ENCODE data around the gene QTRT2.
A peak's percentile ranks its signal among the peaks of the same experiment; 100 is the strongest.

Gene QTRT2

DNA sequence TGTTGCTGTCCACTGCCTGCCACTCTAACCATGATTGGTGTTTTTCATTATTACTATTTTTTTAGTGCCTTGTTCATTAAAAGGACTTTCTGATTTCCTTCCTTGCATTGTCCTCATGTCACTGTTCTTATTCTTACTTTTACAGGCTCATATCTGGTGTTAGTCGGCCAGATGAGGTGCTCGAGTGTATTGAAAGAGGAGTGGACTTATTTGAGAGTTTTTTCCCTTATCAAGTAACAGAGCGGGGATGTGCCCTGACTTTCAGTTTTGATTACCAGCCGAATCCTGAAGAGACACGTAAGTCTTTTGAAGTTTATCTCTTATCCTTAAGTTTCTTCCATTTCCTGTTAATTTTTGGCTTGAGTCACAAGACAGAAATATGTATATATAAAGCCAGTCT is 23.2 kb downstream of the QTRT2 start:
- DNase-seq, result no peak

DNA sequence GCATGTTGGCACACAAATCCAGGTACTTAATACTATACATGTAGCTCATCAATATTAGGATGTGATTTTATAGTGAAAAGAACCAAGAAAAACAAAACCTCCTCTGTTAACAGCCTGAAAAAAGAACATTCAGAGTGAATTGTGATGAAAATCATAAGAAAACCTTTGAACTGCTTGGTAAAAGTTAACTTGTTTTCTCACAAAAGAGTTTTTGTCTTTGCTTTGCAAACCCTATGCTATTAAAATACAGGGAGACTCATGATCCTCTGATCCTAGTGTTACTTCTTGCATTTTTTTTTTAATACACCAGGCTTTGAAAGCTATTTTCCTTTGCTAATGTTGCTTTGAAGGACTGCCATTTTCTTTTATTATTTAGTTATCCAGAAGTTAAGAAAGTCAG is 23.7 kb downstream of the QTRT2 start:
- no peak for DNase-seq

- DNase-seq, result no peak
Observed at GRCh38 chr3:114081037-114081436, 24.5 kb downstream of the QTRT2 start.

DNA sequence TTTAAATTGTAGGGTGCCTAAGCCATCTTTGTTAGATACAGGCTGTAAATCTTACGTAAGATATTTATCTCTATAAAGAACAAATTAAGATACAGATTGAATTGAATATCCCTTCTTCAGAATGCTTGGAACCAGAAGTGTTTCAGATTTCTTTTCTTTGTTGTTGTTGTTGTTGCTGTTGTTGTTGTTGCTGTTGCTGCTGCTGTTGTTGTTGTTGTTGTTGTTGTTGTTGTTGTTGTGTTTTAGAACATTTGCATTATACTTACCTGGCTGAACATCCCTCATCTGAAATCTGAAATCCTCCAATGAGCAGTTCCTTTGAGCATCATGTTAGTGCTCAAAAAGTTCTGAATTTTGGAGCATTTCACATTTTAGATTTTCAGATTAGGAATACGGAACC is 26.6 kb downstream of the QTRT2 start:
- no peak for DNase-seq

DNA sequence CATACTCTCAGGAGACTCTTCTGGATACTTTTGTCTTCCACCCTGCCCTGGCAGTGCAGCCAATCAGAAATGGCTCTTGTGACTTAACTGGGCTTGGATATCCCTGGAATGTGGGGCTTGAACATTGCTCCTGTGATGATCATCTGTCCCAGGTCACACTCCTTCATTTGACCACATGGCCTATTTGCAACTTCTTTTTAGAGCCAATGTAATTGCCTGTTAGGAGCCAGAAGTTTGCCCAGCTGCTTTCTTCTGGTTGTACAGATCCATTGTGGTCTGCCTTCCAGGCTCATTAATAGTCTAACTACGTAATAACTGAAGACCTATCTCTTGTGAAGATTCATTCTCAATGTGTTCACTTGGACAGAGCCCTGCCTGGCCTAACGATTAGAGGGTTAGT is 29.8 kb downstream of the QTRT2 start:
- DNase-seq, result no peak

DNA sequence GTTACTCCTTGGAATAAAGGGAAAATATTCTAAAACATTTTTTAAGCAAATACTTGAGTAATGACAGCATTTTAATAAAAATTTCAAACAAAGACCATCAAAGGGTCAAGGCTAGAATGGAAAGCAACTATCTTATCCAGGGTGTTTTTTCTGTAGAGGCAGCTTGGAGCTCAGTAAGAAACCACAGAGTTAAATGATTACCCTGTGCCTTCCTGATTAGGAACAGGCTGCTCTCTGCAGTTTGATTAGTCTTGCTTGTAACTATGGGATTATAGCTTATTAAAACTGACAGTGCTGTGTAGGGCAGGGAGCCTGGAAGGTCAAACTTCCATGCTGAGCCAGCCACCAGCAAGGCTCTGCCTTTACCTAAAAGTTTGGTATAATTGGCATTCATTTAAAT is 33.1 kb downstream of the QTRT2 start:
- DNase-seq, result no peak

GRCh38 chr3:114092151-114093015 is 35.8 kb downstream of the QTRT2 start:
- no peak for DNase-seq

DNA sequence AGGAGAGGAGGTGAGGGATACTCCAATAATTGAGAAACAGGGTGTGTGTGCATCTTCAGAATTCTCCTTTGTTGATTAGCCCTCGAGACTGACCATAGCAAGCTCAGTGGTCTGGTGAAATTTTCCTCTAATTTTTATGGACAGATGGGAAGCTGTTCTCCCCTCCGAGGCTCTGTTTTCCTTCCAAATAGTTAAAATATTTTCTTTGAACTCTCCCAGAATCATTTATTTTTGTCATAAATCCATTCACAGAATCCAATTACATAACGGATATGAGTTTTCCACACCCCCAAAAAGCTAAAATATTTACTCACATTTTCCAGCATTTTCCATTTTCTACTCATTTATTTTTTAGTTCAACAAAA is 36.5 kb downstream of the QTRT2 start:
- DNase-seq, result no peak

DNA sequence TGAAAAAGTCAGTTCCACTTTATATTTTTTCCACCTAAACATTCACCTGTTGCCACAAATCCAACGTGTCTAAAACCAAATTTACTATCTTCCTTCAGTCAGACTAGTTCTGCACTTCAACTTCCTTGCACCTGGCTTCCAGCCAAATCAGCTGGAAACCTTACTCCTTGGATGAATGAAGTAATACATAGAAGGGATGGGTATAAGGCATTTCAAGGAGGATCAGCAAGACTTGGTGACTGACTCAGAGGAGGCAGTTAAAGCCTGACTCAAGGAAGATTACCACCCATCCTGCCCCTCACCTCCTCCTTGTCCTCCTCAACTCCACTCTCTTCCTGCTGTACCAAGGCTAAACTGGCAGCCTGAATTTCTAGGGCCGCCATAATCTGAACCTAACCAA is 37.1 kb downstream of the QTRT2 start:
- peak; percentile 28 for DNase-seq

DNA sequence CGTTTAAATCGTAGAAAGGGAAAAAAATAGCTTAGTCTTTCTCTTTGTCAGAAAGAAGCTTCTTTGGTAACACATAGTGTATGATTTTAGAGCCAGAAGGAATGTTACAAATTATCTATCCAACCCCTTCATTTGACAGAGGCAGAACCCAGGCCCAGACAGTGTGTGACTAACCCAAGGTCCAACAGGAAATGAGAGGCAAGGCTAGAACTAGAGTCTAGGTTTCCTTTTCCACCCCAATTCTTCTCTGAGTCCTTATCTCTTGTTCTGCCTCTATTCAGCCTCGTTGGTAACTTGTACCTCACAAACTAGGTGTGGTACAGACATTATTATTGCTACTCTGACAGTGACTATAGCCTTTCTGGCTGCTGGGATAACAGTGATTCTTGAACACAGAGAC is 39.3 kb downstream of the QTRT2 start:
- DNase-seq, result no peak

DNA sequence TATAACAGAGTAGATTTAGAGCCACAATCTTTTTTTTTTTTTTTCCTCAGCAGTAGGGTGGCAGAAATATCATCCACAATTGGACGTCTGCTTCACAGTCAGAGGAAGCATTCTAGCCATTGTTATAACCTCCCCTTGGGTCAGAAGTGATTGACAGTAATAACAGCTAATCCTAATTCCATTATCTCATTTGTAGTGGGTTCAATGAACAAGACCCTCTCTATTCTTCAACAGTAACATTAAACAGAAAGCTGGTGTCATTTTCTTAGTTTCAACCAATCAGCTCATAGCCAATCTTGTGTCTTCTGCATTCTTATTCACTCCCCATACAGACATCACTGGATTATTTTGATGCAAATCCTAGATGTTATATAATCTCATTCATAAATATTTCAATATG is 44.6 kb downstream of the QTRT2 start:
- no peak for DNase-seq

DNA sequence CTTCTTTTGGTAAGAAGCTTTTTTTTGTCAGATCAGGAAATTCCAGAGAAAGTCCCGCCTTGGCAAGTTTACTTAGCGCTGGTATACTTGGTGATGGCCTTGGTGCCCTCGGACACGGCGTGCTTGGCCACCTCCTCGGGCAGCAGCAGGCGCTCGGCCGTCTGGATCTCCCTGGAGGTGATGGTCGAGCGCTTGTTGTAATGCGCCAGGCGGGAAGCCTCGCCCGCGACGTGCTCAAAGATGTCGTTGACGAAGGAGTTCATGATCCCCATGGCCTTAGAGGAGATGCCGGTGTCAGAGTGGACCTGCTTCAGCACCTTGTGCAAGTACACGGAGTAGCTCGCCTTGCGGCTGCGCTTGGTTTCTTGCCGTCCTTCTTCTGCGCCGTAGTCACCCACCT is 46.6 kb downstream of the QTRT2 start:
- DNase-seq, result no peak

DNA sequence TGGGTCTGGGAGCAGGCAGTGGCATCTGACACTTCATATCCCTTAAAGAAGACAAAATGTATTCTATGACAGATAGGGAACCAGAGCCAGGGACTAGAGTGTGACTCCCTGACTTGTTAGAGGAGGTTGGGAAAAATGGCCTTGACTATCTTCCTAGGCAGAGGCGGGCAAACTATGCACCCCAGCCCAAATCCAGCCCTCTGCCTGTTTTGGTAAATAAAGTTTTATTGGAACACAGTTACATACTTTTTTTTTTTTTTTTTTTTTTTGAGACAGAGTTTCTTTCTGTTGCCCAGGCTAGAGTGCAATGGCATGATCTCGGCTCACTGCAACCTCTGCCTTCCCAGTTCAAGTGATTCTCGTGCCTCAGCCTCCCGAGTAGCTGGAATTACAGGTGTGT is 47.3 kb downstream of the QTRT2 start:
- DNase-seq, result no peak

DNA sequence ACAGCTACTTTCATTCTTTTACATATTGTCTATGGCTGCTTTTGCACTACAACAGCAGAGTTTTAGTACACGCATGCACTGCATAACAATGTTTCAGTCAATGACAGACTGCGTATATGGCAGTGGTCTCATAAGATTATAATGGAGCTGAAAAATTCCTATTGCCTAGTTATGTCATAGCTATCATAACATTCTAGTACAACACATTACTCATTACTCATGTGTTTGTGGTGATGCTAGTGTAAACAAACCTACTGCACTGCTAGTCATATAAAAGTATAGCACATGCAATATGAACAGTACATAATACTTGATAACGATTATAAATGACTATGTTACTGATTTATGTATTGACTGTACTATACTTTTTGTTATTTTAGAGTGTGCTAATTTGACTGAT is 47.9 kb downstream of the QTRT2 start:
- DNase-seq, result no peak

- DNase-seq, result no peak
Observed at GRCh38 chr3:114108137-114108536, 51.6 kb downstream of the QTRT2 start.

DNA sequence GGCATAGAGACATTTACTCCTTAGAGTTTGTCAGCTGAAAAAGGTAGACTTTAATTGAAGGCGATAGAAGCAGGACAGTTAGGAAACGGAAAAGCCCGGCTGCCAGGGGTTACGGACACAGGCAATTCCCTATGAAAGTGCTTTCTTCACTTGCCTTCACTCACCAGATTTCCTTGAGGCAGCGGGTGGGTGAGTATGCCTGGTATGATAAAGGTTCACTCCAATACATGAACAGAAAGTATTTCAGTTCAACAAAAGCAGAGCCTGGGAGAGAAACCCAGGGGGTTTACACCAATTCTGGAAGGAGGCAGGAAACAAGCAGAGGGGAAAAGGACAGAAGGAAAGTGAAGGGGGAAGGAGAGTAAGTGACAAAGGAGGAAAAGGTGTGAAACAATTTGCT is 53.9 kb downstream of the QTRT2 start:
- no peak for DNase-seq

DNA sequence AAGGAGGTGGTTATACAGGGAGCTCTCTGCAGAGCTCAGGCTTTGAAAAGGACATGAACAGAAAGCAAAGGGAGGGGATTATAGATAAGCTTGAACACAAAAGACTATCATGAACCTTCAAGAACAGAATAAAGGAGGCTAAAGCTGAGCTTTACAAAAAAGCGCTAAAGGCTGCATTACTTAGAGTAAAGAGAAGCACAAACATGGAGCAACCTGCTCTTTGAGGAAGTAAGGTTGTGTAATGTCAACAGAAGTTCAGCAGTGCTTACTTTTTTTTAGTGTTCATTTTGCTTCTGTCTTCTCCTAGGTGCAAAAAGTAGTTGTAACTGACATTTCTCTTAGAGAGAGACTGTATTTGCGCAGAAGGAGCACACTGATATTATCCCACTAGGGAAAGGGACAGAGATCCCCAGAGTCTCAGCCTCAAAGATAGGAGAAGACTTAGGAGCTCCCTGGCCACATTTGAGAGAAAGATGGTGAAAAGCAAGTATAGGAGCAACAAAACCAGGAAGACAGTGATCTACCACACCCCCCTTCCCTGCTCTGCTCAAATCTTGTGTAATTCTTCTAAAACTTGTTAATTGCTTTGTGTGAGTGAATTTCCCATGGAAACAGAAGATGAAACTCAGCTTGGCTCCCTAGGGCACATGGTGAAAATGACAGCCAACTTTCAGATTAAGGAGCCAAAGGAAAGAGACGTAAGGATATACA is 54.7 kb downstream of the QTRT2 start:
- DNase-seq, result no peak

DNA sequence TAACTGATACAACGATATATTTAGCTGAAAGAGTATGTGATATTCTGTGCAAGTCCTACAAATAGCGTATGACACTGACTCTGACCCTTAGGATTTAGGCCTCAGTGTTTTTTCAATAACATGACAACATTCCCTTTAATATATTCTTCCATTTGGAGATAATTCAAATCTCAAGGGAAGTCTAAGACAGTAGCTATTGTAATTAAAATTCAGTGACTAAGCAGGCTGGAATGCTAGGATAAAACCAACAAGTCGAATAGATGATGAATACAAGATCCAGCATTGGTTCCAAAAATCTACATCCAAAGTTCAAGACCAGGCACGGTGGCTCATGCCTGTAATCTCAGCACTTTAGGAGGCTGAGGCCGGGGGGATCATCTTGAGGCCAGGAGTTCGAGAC is 56.2 kb downstream of the QTRT2 start:
- no peak for DNase-seq

DNA sequence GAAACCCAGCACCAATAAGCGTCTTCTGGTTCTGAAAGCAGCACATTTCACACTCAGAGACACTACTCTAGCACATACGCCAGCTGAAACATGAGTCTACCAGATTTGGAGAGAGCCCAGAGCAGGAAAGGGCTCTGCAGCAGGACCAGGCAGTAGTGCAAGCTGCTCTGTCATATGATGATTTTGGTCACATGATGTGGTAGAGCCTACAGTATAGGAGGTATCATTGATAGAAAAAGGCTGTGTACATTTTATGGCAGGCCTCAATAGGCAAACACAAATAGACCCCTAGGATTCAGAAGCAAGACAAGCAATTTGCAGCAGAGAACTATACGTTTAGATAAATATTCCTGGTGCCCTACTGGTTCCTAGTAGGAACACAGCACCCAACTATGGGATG is 58.2 kb downstream of the QTRT2 start:
- no peak for DNase-seq

DNA sequence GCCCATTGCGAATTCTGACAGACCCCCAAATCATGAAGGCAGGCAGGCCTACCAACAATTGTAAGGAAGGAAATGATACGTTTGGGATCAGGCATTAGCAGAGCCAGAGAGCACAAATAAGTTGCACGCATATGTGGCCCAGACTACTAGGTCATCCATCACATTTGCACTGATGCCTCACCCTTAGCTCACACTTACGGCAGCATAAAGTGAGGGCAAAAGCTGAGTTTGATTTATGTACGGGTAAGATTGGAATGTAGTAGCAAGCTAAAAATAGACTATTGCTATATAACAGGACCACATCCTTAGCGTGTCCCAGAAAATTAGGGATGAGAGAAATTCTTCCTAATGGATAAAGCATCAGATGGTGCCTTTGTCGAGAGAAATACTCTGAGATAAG is 58.6 kb downstream of the QTRT2 start:
- DNase-seq, result no peak

DNA sequence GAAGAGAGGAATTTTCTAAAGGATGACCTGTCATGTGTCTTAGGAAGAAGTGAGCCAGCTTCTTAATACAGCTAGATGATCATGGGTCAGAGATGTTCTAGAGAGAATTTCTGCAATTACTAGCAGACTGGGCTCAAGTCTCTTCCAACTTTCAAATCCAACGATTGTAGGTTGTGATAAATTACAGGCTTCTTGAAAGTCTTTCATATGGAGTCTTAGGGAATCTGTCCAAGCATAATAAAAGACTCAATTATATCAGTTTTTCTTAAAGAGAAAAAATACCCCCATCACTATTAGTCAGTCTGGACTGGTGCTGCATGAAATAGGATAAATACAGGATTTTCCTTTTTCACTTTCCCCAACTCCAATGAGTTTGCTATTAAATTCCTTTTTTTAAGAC is 63.2 kb downstream of the QTRT2 start:
- no peak for DNase-seq

DNA sequence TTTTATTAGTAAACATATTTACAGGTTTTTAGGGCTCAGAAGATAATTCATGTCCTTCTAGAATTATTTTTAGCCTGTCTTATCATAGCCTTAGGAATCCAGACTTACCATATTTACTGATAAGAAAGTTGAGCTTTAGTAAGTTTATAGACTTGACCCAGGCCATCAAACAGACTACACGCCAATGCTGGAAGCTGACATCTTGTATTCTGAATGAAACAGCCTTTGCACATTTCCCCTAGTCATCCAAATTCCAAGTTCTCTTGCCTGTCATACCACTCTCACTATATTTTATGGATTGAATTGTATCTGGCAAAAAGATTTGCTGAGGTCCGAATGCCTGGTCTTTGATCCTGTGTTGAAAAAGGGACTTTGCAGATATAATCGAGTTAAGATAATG is 63.7 kb downstream of the QTRT2 start:
- no peak for DNase-seq

DNA sequence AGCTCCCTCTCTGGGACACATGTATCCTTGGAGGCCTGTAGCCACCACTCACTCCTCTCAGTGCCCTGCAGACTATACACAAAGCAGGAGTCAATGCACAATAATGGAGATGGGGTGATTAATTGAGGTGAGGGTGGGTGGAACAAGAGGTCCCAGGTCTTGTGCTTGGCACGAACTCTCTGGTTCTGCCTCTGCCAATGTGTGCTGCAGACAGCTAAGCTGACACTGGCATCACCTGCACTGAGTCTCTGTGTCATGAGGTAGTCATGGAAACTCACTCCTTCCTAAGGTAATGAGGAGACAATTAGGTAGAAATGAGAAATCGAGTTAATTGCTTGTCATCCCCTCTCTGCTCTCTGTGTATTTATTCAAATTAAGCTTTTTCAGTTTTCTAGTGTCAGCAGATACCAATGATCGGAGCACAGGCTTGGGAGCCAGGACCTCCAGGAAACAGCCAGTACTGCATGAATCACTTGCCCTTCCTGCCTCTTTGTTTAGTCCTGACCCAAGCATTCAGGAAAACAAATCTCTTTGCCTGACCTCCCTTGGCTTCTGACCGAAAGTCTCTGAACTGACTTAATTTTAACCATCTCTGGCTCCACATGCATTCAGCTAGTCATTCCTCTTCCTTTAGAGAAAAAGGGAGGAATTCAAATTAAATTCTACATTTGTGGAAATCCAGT is 65.6 kb downstream of the QTRT2 start:
- no peak for DNase-seq

DNA sequence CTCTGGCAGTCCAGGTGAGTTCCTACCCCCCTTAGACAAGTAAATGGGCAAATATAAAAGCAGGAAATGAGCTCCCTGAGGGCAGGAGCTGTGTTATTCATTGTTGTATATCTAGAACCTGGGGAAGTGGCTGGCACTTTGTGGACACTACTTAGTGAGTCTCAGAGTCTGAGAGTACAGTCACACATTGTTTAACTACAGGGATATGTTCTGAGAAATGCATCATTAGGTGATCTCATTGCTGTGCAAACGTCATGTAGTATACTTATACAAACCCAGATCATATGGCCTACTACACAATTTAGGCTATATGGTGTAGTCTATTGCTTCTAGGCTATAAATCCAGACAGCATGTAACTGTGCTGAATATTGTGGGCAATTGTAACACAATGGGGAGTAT is 69.9 kb downstream of the QTRT2 start:
- no peak for DNase-seq
